ENCODE measurements around the gene TMEM101. TPM values are rescaled to one million over a fixed set of nuclear protein-coding genes. Genes with fewer than 3 reads are reported as not detected.
"Not testable (repeated sequence)": the region's sequence is repeated elsewhere in the genome, so short reads cannot be mapped to it uniquely, and the experiment has no call there.

TMEM101 gene
- total and polyA plus RNA-seq, 4 donors: 28.7 to 43.5 (median 33.1) TPM

GRCh38 chr17:43962479-43962878 is 52.3 kb downstream of the TMEM101 start:
- DNase-seq: no peak
- Histone ChIP-seq H3K4me1 (ENCODE audit: control insufficient read depth in 5 of 5, insufficient read depth in 5 of 5, low read length in 5 of 5) (peaks cover 0 to 3% (median 0%) of the 10 kb centered on the region in 5 donors), H3K27ac (ENCODE audit: low read depth in 1 of 2, low read length in 1 of 2) (no peak overlapping the region), H3K9ac (ENCODE audit: insufficient read depth in 1 of 2, low read length in 2 of 2) (no peak overlapping the region), H3K9me3 (ENCODE audit: control insufficient read depth in 4 of 4, insufficient read depth in 3 of 4, low read length in 3 of 4) (no peaks in the 10 kb centered on the region), H3K36me3 (ENCODE audit: control insufficient read depth in 4 of 4, insufficient read depth in 4 of 4, low read length in 4 of 4) (no peaks in the 10 kb centered on the region), H3K27me3 (ENCODE audit: control insufficient read depth in 3 of 3, insufficient read depth in 3 of 3, low read length in 2 of 3) (peaks cover 0 to 7% (median 0%) of the 10 kb centered on the region in 3 donors), H3K4me3 (no peak overlapping the region)
- no peak for ATAC-seq (ENCODE audit: insufficient read depth, low FRiP score)
- no peak for TF ChIP-seq CTCF (IDR thresholded peaks at IDR 0.05; ENCODE audit: control extremely low read depth, extremely low read depth)
- WGBS, 2 donors: 65 to 71% methylated on average over 7 of the region's 7 CpGs

GRCh38 chr17:43961954-43962353 is 52.8 kb downstream of the TMEM101 start:
- no peak overlapping the region for H3K4me3 ChIP-seq
- TF ChIP-seq CTCF (IDR thresholded peaks at IDR 0.05; ENCODE audit: control extremely low read depth, extremely low read depth): no peak
- DNase-seq (no peak), ATAC-seq (ENCODE audit: insufficient read depth, low FRiP score) (no peak)
- no peak overlapping the region for H3K27ac ChIP-seq (ENCODE audit: low read depth in 1 of 2, low read length in 1 of 2)
- no peaks in the 10 kb centered on the region for H3K9me3 ChIP-seq (ENCODE audit: control insufficient read depth in 4 of 4, insufficient read depth in 3 of 4, low read length in 3 of 4)
- no peaks in the 10 kb centered on the region for H3K4me1 ChIP-seq (ENCODE audit: control insufficient read depth in 5 of 5, insufficient read depth in 5 of 5, low read length in 5 of 5)
- no peaks in the 10 kb centered on the region for H3K36me3 ChIP-seq (ENCODE audit: control insufficient read depth in 4 of 4, insufficient read depth in 4 of 4, low read length in 4 of 4)
- H3K27me3 ChIP-seq (ENCODE audit: control insufficient read depth in 3 of 3, insufficient read depth in 3 of 3, low read length in 2 of 3): peaks cover 0 to 7% (median 0%) of the 10 kb centered on the region in 3 donors
- WGBS, 2 donors: 90 to 98% methylated on average over 2 of the region's 2 CpGs
- no peak overlapping the region for H3K9ac ChIP-seq (ENCODE audit: insufficient read depth in 1 of 2, low read length in 2 of 2)

GRCh38 chr17:43961292-43961691 is 53.5 kb downstream of the TMEM101 start:
- H3K4me3 ChIP-seq; H3K4me1 ChIP-seq (ENCODE audit: control insufficient read depth in 5 of 5, insufficient read depth in 5 of 5, low read length in 5 of 5); H3K9me3 ChIP-seq (ENCODE audit: control insufficient read depth in 4 of 4, insufficient read depth in 3 of 4, low read length in 3 of 4); ATAC-seq (ENCODE audit: insufficient read depth, low FRiP score); H3K27me3 ChIP-seq (ENCODE audit: control insufficient read depth in 3 of 3, insufficient read depth in 3 of 3, low read length in 2 of 3); H3K36me3 ChIP-seq (ENCODE audit: control insufficient read depth in 4 of 4, insufficient read depth in 4 of 4, low read length in 4 of 4); H3K27ac ChIP-seq (ENCODE audit: low read depth in 1 of 2, low read length in 1 of 2); H3K9ac ChIP-seq (ENCODE audit: insufficient read depth in 1 of 2, low read length in 2 of 2); DNase-seq: not testable (repeated sequence)
- WGBS, 2 donors: 95% methylated on average over 6 of the region's 6 CpGs

Small RNA genes lying within 50 kb of the gene (small RNA-seq; reads per million reads assigned to genes)
- not detected for gene RF00012 (ENCODE audit: low replicate concordance)

Other genes with a start within 250 kb of the TMEM101 start
- gene DUSP3, start 236.0 kb downstream of the TMEM101 start, total RNA-seq: 10 to 100 TPM; 49.6 to 86.3 TPM
- gene DUSP3, start 236.0 kb downstream of the TMEM101 start, polyA plus RNA-seq: 10 to 100 TPM; 50.5 to 82.6 TPM
- under 1 TPM in 1 of 2 donors, not detected in 1; 0.06 TPM for gene CFAP97D1, start 234.5 kb downstream of the TMEM101 start, total RNA-seq
- gene CFAP97D1, start 234.5 kb downstream of the TMEM101 start, polyA plus RNA-seq: under 1 TPM; 0.01 to 0.02 TPM
- 10 to 100 TPM; 32.2 to 38.7 TPM for gene MPP3, start 181.8 kb downstream of the TMEM101 start, total RNA-seq
- gene MPP3, start 181.8 kb downstream of the TMEM101 start, polyA plus RNA-seq: 10 to 100 TPM in 1 of 2 donors, 1 to 10 TPM in 1; 9.9 to 17.0 TPM
- 1 to 10 TPM; 1.1 to 6.8 TPM for gene CD300LG, start 167.8 kb downstream of the TMEM101 start, total RNA-seq
- gene CD300LG, start 167.8 kb downstream of the TMEM101 start, polyA plus RNA-seq: 1 to 10 TPM; 1.4 to 3.6 TPM
- 1 to 10 TPM; 1.1 to 1.3 TPM for gene MPP2, start 107.4 kb downstream of the TMEM101 start, total RNA-seq
- under 1 TPM; 0.24 to 0.25 TPM for gene MPP2, start 107.4 kb downstream of the TMEM101 start, polyA plus RNA-seq
- gene PPY, start 72.5 kb downstream of the TMEM101 start, total RNA-seq: not detected
- not detected for gene PPY, start 72.5 kb downstream of the TMEM101 start, polyA plus RNA-seq
- gene PYY, start 61.0 kb downstream of the TMEM101 start, total RNA-seq: under 1 TPM in 1 of 2 donors, not detected in 1; 0.25 TPM
- gene PYY, start 61.0 kb downstream of the TMEM101 start, polyA plus RNA-seq: under 1 TPM in 1 of 2 donors, not detected in 1; 0.05 TPM
- gene NAGS, start 10.3 kb downstream of the TMEM101 start, total RNA-seq: 10 to 100 TPM in 1 of 2 donors, 1 to 10 TPM in 1; 2.6 to 10.7 TPM
- 1 to 10 TPM; 3.6 to 6.4 TPM for gene NAGS, start 10.3 kb downstream of the TMEM101 start, polyA plus RNA-seq
- 10 to 100 TPM; 14.8 to 45.3 TPM for gene LSM12, start 51.7 kb upstream of the TMEM101 start, total RNA-seq
- 10 to 100 TPM; 25.8 to 54.6 TPM for gene LSM12, start 51.7 kb upstream of the TMEM101 start, polyA plus RNA-seq
- 10 to 100 TPM; 21.2 to 74.6 TPM for gene G6PC3, start 55.8 kb upstream of the TMEM101 start, total RNA-seq
- gene G6PC3, start 55.8 kb upstream of the TMEM101 start, polyA plus RNA-seq: 10 to 100 TPM; 84.8 to 87.4 TPM
- gene HDAC5, start 108.7 kb upstream of the TMEM101 start, total RNA-seq: 10 to 100 TPM; 33.8 to 77.4 TPM
- 10 to 100 TPM; 29.6 to 39.0 TPM for gene HDAC5, start 108.7 kb upstream of the TMEM101 start, polyA plus RNA-seq
- gene HROB, start 127.0 kb upstream of the TMEM101 start, total RNA-seq: 1 to 10 TPM in 1 of 2 donors, under 1 TPM in 1; 0.88 to 1.3 TPM
- gene HROB, start 127.0 kb upstream of the TMEM101 start, polyA plus RNA-seq: under 1 TPM; 0.61 to 0.87 TPM
- under 1 TPM in 1 of 2 donors, not detected in 1; 0.11 TPM for gene ASB16, start 155.7 kb upstream of the TMEM101 start, total RNA-seq
- under 1 TPM; 0.10 TPM for gene ASB16, start 155.7 kb upstream of the TMEM101 start, polyA plus RNA-seq
- gene TMUB2, start 172.0 kb upstream of the TMEM101 start, total RNA-seq: 10 to 100 TPM; 32.1 to 36.9 TPM
- gene TMUB2, start 172.0 kb upstream of the TMEM101 start, polyA plus RNA-seq: 10 to 100 TPM; 37.5 to 40.2 TPM
- 10 to 100 TPM; 30.1 to 70.6 TPM for gene ATXN7L3, start 184.9 kb upstream of the TMEM101 start, total RNA-seq
- 10 to 100 TPM; 50.4 to 50.7 TPM for gene ATXN7L3, start 184.9 kb upstream of the TMEM101 start, polyA plus RNA-seq
- gene UBTF, start 204.7 kb upstream of the TMEM101 start, total RNA-seq: 10 to 100 TPM; 70.7 to 75.5 TPM
- 10 to 100 TPM; 31.9 to 33.8 TPM for gene UBTF, start 204.7 kb upstream of the TMEM101 start, polyA plus RNA-seq

Data from lung (tissue), 13 donors.